IPS DF 4.7 (cell line): Measurements from ENCODE around the gene ABHD15.
"Not testable (repeated sequence)": the region's sequence is repeated elsewhere in the genome, so short reads cannot be mapped to it uniquely, and the experiment has no call there.

ENCODE experiments used
- DNase-seq: peaks from one replicate; pipeline ENCODE4 v3.0.0-alpha.2; 2013; ENCODE audit warnings: low spot score; ENCODE audit errors: extremely low read depth

Gene ABHD15

GRCh38 chr17:29571486-29571882 lies 4.6 kb upstream of the ABHD15 start:
- no peak for DNase-seq

- DNase-seq, result no peak
Observed at GRCh38 chr17:29570521-29570920, 3.7 kb upstream of the ABHD15 start.

GRCh38 chr17:29569245-29569950 lies 2.6 kb upstream of the ABHD15 start:
- no peak for DNase-seq

- DNase-seq, result no peak
Observed at GRCh38 chr17:29568331-29569244, 1.8 kb upstream of the ABHD15 start, which contains the start of gene TP53I13. Gene TP53I13, plus strand, starts transcription at chr17:29568701. Its CDS starts 58 bp downstream, at chr17:29568759.

GRCh38 chr17:29567554-29568330 lies 905 bp upstream of the ABHD15 start:
- no peak for DNase-seq

- DNase-seq, result no peak
Observed at GRCh38 chr17:29567304-29567553, 392 bp upstream of the ABHD15 start.

GRCh38 chr17:29565643-29566472 lies 979 bp downstream of the ABHD15 start:
- no peak for DNase-seq

- DNase-seq, result no peak
Observed at GRCh38 chr17:29563816-29564215, 3.0 kb downstream of the ABHD15 start.

- DNase-seq, result no peak
Observed at GRCh38 chr17:29562615-29563014, 4.2 kb downstream of the ABHD15 start.

GRCh38 chr17:29561554-29562517 lies 5.0 kb downstream of the ABHD15 start:
- DNase-seq, result no peak

GRCh38 chr17:29560316-29560715 lies 6.5 kb downstream of the ABHD15 start:
- no peak for DNase-seq

GRCh38 chr17:29559640-29560039 lies 7.2 kb downstream of the ABHD15 start:
- no peak for DNase-seq

GRCh38 chr17:29558139-29558538 lies 8.7 kb downstream of the ABHD15 start:
- DNase-seq, result not testable (repeated sequence)

- no peak for DNase-seq
Observed at GRCh38 chr17:29557739-29558116, 9.1 kb downstream of the ABHD15 start.

GRCh38 chr17:29557085-29557738 lies 9.6 kb downstream of the ABHD15 start:
- DNase-seq, result no peak

- no peak for DNase-seq
Observed at GRCh38 chr17:29555840-29556239, 11.0 kb downstream of the ABHD15 start.

- no peak for DNase-seq
Observed at GRCh38 chr17:29549177-29549923, 17.5 kb downstream of the ABHD15 start.

GRCh38 chr17:29546830-29547229 lies 20.0 kb downstream of the ABHD15 start:
- DNase-seq, result no peak

- DNase-seq, result no peak
Observed at GRCh38 chr17:29546085-29546484, 20.8 kb downstream of the ABHD15 start.
